Psoas muscle (tissue), 8 donors: ENCODE results near the gene THPO. TPM values are rescaled to one million over a fixed set of nuclear protein-coding genes. Genes with fewer than 3 reads are reported as not detected.

Source experiments
- ATAC-seq, 4 donors: fragments of 200-7000 bp; cut with Tn5 transposase; one replicate each; pipeline ENCODE4 v1.9.1; 2020; ENCODE audit warnings: moderate library complexity in 3 of 4, mild to moderate bottlenecking in 2 of 4
- DNase-seq, 2 donors: peaks; one replicate each; pipeline ENCODE4 v3.0.0-alpha.2; 2020
- H3K27ac ChIP-seq: fragments of 200-600 bp; one replicate; pipeline ENCODE4 v1.8.0; 2022
- H3K27me3 ChIP-seq, 3 donors: fragments of 200-600 bp in 1 of 3; one replicate each; pipeline versions ENCODE4 v1.6.1 to v1.8.0; 2013 to 2022; ENCODE audit warnings: low read length in 2 of 3, mild to moderate bottlenecking in 2 of 3, moderate library complexity in 1 of 3; ENCODE audit not compliant: insufficient read depth in 3 of 3
- H3K36me3 ChIP-seq, 2 donors: fragments of 200-600 bp in 1 of 2; one replicate each; pipeline versions ENCODE4 v1.6.1 to v1.8.0; 2013 to 2022; ENCODE audit warnings: low read depth in 1 of 2, mild to moderate bottlenecking in 1 of 2, moderate library complexity in 1 of 2; ENCODE audit not compliant: insufficient read depth in 1 of 2
- H3K4me1 ChIP-seq: fragments of 200-600 bp; one replicate; pipeline ENCODE4 v1.8.0; 2022
- H3K4me3 ChIP-seq: fragments of 200-600 bp; one replicate; pipeline ENCODE4 v1.8.0; 2022; ENCODE audit warnings: mild to moderate bottlenecking
- H3K9me3 ChIP-seq: fragments of 200-600 bp; one replicate; pipeline ENCODE4 v1.8.0; 2022
- CTCF ChIP-seq: fragments of 200-600 bp; IDR thresholded peaks from one replicate; pipeline ENCODE4 v1.8.0; 2022; ENCODE audit warnings: antibody characterized with exemption
- WGBS, 3 donors: extraction: QIAGEN DNeasy Blood & Tissue Kit; methylation state at CpG; one replicate each; pipeline versions ENCODE4 v1.1.6 to v1.1.7; 2013; 5-methylcytosine and 5-hydroxymethylcytosine counted together
- intact Hi-C, 2 donors: fragments of 100-400 bp; cut with DNase I; formaldehyde crosslinking; loops; one replicate each; pipeline versions ENCODE4 v1.11.0 to v1.14.2; 2022
- polyA plus RNA-seq, 3 donors: library from polyadenylated mRNA; stranded (reverse); fragments of 200-250 nt; gene quantifications; one replicate each; pipeline ENCODE4 v1.2.3, GENCODE V29; 2013
- total RNA-seq, 4 donors: library from RNA; stranded (reverse); fragmentation: NEBNext Ultra II Directional in 2 of 4; extraction: Animal tissue kit (Norgen Biotek cat#: 25700) in 2 of 4; gene quantifications; one replicate each; pipeline versions ENCODE4 v1.2.1 to v1.2.4, GENCODE V29; 2021 to 2023
- donor health status: healthy with polysubstance abuse.
- donor health status: DM: no; HTN: no; CAD: no; lungs with moderate emphysema.
- donor health status: Bipolar disorder and iron deficiency.
- donor health status: healthy.
- donor health status: DM: yes; HTN: yes; CAD: no.
- donor health status: DM: no; HTN: no; CAD: no.
- donor health status: DM: no; HTN: no; CAD: no.
- donor health status: DM: yes; HTN: yes; CAD: no.

Gene THPO
- total and polyA plus RNA-seq, 7 donors: 0.49 to 3.0 (median 0.92) TPM

GRCh38 chr3:184409331-184409926 is 31.4 kb upstream of the THPO start:
- no peaks in the 10 kb centered on the region for H3K27me3 ChIP-seq
- DNase-seq: no peak
- no peaks in the 10 kb centered on the region for H3K36me3 ChIP-seq
- 79 to 90% (median 81%) methylated on average over 8 of the region's 8 CpGs for WGBS, 3 donors
- no peaks in the 10 kb centered on the region for H3K9me3 ChIP-seq
- intact Hi-C loops: no loop called here
- no peak for ATAC-seq
- no peaks in the 10 kb centered on the region for H3K4me1 ChIP-seq
- no peak overlapping the region for H3K27ac ChIP-seq
- H3K4me3 ChIP-seq: no peak overlapping the region
- TF ChIP-seq CTCF: no peak

GRCh38 chr3:184405075-184406030 is 27.3 kb upstream of the THPO start:
- no peak for DNase-seq
- intact Hi-C loops: no loop called here
- ATAC-seq: no peak

GRCh38 chr3:184399410-184399809 is 21.4 kb upstream of the THPO start:
- Histone ChIP-seq H3K27ac (no peak overlapping the region), H3K4me1 (no peaks in the 10 kb centered on the region), H3K4me3 (no peak overlapping the region), H3K9me3 (no peaks in the 10 kb centered on the region), H3K36me3 (no peaks in the 10 kb centered on the region), H3K27me3 (peaks cover 0 to 3% (median 0%) of the 10 kb centered on the region in 3 donors)
- no peak for TF ChIP-seq CTCF
- DNase-seq (no peak), ATAC-seq (peak in 1 of 4 donors; percentile 38)
- WGBS, 3 donors: 19 to 31% (median 26%) methylated on average over 9 of the region's 9 CpGs
- intact Hi-C loops: no loop called here

More at GRCh38 chr3:184405075-184406030, 27.3 kb upstream of the THPO start:
- Histone ChIP-seq H3K36me3 (no peaks in the 10 kb centered on the region), H3K4me3 (no peak overlapping the region), H3K9me3 (no peaks in the 10 kb centered on the region), H3K27ac (no peak overlapping the region), H3K27me3 (peaks cover 0 to 3% (median 0%) of the 10 kb centered on the region in 3 donors), H3K4me1 (no peaks in the 10 kb centered on the region)
- no peak for TF ChIP-seq CTCF
- 78% methylated on average over 20 of the region's 20 CpGs for WGBS, 3 donors

GRCh38 chr3:184395320-184395660 is 17.3 kb upstream of the THPO start:
- ATAC-seq: peak in 2 of 4 donors; percentile 35 to 51
- H3K27me3 ChIP-seq: no peaks in the 10 kb centered on the region
- no peak for TF ChIP-seq CTCF
- no peaks in the 10 kb centered on the region for H3K36me3 ChIP-seq
- no peak overlapping the region for H3K4me3 ChIP-seq
- no peaks in the 10 kb centered on the region for H3K4me1 ChIP-seq
- no peaks in the 10 kb centered on the region for H3K9me3 ChIP-seq
- intact Hi-C loops: no loop called here
- 38 to 52% (median 40%) methylated on average over 5 of the region's 5 CpGs for WGBS, 3 donors
- DNase-seq: no peak
- H3K27ac ChIP-seq: no peak overlapping the region
